CD4-positive, alpha-beta T cell treated with Interleukin-6 at 100 ng/mL for 8 hours (primary cell): ENCODE data around the gene GPT2.

ENCODE experiments used
- DNase-seq: peaks from one replicate; pipeline ENCODE4 v3.0.0-alpha.2; 2020; ENCODE audit warnings: mixed read lengths, low spot score

The GPT2 gene

DNA sequence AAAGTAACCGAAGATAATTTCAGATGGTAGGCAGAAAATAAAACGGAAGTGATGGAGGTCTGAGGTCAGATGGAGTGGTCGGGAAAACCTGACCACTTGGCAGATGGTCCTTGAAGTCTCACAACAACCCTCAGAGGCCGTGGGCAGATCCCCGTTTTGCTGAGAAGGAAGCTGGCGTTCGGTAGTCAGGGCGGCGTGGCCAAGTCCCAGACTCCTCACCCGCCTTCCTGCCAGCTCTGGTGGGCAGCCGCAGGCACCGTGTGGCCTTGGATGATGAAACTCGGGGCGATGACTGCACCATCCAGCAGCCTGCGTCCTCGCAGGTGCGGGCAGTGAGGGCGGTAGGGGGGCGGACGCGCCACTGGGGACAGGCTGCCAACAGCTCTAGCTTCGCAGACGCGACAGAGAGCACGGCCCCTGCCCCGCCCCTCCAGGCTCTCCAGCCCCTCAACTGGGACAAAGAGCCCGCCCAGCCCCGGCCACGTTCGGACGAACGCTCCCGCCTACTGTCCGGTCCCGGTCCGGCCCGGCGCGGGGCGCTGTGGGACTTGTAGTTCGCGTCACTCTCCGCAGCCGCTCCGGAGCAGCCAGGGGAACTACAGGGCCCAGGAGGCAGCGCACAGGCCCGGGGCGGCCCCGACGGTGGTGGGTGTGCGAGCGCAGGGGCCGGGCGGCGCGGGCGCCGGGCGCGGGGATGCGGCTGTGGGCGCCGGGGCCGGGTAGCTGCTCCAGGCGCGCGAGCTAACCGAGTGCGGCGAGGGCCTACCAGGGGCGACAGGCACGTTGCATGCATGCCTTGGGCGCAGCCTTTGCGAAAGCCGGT is at the start of gene GPT2:
TSS of gene GPT2 (plus strand) at position 673 of the 823 bp plus-strand sequence. CDS start 354 bp downstream, outside the sequence.
- peak; percentile 70 for DNase-seq

- no peak for DNase-seq
These were observed 47.3 kb upstream of the GPT2 start for GRCh38 chr16:46836534-46837530.

DNA sequence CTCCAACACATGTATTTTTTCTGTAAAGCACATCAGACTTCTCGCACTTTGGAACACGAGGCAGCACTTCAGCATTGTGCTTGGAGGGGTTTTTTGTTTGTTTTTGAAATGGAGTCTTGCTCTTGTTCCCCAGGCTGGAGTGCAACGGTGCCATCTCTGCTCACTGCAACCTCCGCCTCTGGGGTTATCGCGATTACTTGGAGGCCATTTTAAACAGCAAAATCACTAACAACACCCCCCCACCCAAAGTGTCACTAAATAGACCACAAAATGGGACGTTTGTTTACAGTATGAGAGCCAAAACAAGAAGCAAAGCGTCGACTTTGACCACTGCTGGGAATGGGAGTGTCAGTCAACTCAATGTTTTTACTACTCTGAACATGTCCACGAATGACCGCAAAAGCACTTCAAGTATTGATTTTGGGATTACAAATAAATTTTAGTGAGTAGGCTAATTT is 44.1 kb upstream of the GPT2 start:
- no peak for DNase-seq

DNA sequence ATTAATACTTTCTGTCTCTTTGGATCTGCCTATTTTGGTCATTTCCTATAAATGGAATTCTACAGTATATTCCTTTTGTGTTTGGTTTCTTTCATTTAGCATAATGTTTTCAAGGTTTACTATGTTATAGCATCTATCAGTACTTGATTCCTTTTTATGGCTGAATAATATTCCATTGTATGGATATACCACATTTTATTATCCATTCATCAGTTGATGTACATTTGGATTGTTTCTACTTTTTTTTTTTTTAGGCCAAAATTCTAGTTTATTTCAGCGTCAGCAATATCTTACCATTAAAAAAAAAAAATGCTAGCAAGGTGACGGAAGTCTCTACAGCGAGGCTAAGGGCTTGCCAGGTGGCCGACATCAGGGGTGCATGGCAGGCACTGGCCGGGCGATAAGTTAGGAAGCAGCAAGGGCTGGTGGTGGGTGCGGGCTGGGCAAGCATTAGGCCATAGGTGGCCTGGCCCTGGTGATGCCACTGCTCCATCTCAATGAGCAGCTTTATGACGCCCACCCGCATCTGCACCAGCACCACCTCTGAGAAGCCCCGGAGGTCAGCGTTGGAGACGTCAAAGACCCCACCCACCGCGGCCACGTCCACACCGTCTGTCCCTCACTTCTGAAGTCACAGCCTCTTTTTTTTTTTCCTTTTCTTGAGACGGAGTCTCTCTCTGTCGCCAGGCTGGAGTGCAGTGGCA is 41.8 kb upstream of the GPT2 start:
- no peak for DNase-seq

- DNase-seq: no peak
These were observed 40.1 kb upstream of the GPT2 start for GRCh38 chr16:46843898-46844642.

- DNase-seq: no peak
These were observed 39.4 kb upstream of the GPT2 start for GRCh38 chr16:46844771-46845170.

GRCh38 chr16:46845952-46846351 is 38.2 kb upstream of the GPT2 start:
- DNase-seq: no peak

DNA sequence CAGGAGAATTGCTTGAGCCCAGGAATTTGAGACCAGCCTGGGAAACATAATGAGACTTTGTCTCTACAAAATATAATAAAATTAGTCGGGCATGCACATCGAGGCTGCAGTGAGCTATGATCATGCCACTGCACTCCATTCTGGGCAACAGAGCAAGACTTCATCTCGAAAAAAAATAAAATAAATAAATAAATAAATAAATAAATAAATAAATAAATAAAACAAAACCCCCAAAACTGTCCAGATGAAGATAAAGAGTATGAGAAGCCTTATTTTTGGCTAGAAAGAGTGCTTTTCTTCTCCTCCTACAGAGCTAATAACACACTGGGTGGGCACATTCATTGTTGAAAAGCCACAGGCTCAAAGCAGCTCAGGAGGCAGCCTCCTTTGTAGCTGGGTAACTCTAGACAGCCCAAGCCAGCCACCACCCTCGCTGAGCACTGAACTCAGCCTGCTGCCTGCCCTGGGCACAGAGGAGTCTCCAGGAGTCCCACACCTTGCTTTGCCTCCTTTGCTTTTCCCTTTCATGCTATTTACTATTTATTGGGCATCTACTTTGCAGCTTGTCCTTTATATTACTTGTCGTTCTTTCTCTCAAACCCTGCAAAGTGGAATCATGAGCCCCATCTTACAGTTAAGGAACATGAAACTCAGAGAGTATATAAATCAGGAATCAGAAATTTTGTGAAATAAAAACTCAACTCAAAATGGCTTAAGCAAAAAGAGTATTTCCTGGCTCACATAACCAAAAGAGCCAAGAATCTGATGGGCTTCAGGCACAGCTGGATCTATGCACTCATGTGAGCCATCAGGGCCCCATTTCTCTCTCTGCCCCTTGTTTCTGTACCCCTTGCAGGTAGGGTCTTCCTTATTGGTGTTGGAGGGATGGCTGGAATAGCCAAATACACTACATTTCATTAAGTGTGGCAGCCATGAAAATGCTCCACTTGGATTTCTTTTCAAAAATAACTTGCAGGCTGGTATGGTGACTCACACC is 35.1 kb upstream of the GPT2 start:
- no peak for DNase-seq

DNA sequence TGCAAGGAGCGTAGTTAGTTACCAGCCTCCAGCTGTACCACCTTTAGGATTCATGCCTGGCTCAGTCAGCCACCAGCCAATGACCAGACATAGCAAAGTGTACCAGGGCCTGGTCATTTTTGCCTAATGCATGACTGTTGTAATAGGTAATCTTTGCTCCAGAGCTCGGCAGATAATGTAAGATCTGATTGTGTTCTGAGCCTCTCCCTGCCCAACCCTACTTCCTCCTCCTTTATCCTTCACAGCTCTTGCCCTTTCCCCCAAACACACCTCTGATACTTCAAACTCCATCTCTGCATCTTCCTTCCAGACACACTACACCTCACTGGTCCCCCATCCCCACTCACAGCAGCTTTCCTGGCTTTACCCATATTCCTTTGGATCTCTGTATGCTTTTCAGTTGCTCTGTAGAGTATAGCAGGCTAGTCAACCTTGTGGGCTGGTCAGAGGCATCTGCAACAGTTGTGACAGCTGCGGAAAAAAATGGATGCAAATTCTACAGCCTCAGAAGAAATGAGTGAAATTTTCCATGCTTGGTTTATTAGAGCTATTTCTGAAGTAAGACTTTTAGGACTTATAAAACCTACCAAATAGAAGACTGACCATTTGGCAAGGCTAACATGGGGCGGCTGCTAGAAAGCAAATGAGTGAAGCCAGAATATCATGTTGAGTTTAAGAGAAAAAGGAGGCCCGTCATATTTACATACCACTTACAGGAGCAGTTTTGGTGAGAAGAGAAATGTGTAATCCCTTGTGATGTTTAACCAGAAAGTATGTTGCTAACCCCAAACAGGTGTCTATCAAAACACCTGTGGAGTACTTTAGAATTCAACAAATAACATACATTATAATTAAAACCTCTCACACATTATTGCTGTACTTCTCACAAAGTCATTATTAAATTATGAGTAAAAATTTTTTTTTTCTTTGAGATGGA is 33.3 kb upstream of the GPT2 start:
- no peak for DNase-seq

DNA sequence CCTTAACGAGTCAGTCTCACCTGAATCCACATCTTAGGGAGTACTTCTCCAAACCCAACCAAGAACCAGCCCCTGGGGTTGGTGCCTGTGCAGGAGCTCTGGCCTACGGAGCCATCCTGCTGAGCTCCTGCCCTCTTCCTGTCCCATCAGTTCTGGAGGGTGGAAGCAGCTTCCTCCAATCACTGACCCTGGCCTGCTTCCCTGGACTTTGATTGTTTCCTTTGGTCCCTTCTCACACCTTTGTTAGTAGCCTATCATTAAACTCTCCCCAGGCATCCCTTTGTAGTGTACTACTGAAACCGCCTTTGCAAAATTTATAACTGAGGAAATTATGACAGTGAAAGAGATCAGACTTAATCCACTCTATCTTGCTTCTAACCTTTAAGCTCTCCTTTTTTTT is 32.0 kb upstream of the GPT2 start:
- DNase-seq: no peak

DNA sequence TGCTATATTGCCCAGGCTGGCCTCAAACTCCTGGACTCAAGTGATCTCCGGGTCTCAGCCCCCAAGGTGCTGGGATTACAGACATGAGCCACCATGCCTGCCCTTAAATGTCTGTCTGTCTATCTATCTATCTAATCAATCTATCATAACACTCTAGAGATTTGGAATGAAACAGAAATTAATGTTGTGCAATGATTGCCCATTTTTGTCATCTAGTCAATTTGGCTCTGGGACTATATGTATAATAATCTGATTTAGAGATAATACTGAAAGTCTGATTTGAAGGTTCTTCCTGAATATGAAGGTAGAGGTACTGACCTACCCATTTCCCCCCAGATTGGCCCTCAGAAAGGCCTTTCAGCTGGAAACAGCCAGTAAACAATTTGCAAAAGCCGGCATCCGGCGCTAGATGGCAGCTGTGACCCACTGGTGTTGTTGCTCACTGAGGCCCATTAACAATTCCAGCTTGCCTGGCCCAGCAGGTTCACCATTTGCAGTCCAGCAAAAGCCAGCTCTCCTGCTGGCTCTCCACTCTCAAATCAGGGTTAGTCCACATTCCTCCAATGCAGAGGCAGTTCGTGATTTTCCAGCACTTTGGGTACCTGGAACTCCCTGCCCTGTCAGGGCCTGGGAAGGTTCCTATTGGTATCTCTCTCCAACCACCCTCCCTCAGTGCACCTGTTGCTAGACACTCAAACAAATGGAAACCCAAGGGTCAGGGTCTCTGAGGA is 30.3 kb upstream of the GPT2 start:
- peak; percentile 50 for DNase-seq

DNA sequence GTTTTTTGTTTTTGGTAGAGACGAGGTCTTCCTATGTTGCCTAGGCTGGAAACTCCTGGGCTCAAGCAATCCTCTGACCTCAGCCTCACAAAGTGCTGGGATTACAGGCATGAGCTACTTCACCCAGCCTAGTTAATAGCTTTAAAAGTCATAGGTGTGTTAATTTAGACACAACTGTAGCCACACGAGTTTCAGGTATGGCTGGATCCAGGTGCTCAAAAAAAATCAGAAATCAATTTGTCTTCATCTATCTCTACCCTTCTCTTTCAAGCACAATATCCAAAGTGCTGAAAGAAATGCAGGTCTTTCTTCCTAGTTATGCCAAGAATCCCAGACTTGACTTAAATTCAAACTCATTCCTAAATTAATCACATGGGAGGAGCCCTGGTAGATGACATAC is 29.3 kb upstream of the GPT2 start:
- no peak for DNase-seq

DNA sequence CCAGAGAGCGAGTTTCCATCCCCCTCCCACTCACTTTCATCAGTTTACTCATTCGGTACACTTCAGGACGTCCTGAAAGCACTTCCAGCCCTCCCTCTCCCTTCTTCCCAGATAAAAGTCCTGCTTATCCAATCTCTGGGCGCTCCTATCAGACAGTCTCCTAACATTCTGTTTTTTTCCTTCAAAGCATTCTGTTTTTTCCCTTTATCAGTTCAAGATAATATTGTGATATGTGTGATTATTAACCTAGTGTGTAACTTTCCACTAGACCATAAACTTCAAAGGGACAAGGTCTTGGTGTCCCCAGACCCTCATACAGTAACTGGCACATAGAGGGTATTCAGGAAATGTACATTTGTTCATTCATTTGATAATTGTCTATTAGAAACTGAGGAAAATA is 28.8 kb upstream of the GPT2 start:
- DNase-seq: no peak

DNA sequence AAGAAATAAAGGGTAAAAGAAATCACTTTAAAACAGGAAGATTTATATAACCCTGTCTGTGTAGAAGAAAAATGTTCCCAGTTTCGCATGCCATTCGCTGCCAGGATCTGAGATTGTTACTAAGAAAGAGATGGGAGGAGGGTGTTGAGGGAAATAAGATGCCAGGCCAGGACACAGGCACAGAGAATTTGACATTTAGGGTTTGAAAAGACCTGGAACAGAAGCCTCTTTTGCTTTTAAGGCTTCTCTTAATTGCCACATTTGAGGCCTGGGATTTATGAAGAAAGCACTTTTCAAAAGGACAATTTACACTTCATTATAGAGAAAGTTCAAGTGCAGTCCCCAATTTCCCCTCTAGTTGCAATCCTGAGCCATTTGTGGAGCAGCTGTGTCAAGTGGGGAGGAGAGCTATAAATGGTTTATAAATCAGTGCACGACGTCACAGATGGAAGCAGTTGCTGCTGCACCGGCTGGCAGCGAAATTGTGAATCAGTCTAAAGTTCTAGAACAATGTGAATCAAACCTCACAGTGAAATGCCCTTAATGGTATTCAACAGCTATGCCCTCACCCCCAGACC is 26.7 kb upstream of the GPT2 start:
- no peak for DNase-seq

DNA sequence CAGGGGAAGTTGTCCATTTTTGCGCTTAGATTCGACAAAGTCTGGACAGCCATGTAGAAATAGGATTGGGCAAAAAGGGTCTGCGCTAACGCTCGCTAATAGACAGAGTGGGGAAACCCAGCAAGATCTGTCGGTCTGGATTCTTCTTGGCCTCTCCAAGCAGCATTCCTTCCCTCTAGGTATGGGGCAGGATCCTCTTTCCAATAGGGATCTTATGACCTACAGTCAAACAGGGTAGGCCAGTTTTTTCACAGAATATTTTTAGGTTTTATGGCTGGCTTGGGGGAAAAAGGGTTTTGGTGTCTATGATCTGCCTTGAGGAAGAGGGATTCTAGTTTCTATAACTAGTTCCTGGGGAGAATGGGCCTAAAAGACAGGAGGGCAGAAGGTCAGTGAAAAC is 26.0 kb upstream of the GPT2 start:
- no peak for DNase-seq

GRCh38 chr16:46859719-46860152 is 24.4 kb upstream of the GPT2 start:
- DNase-seq: no peak

- DNase-seq: no peak
These were observed 21.4 kb upstream of the GPT2 start for GRCh38 chr16:46862555-46863447.
